ENCODE results near the gene SMO.
"Not testable (repeated sequence)": the region's sequence is repeated elsewhere in the genome, so short reads cannot be mapped to it uniquely, and the experiment has no call there.

Gene SMO

DNA sequence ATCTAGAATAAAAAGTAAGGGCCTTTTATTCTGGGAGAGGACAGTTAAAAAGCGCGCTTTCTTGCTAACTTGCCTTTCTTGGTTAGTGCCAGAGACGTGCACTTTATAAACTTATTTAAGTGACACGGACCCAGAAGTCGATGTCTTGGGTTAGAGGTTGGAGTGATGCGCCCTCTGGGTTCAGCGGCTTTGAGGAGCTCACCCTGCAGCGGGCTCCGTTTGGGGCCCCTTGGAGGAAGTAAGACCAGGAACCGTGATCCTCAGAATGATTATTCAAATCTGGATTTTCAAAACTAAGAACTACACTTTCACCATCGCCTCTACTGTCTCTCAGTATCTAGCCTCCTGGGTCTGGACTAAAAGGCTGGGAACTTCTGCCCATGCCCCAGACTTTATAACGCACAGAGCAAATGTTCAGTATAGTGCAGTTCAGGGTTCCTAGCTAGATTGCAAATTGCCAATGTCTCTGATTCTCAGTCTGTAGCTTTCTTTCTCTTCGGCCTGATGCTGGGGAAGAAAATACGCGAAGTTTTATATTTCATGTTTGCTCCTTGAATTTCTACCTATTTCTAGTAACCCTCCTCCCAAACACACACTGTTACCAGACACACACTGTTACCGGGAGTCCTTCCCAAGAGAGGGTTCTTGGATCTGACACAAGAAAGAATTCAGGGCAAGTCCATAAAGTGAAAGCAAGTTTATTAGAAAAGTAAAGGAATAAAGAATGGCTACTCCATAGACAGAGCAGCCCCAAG lies 18.6 kb upstream of the SMO start:
- no peak for DNase-seq (ENCODE audit: low spot score)

DNA sequence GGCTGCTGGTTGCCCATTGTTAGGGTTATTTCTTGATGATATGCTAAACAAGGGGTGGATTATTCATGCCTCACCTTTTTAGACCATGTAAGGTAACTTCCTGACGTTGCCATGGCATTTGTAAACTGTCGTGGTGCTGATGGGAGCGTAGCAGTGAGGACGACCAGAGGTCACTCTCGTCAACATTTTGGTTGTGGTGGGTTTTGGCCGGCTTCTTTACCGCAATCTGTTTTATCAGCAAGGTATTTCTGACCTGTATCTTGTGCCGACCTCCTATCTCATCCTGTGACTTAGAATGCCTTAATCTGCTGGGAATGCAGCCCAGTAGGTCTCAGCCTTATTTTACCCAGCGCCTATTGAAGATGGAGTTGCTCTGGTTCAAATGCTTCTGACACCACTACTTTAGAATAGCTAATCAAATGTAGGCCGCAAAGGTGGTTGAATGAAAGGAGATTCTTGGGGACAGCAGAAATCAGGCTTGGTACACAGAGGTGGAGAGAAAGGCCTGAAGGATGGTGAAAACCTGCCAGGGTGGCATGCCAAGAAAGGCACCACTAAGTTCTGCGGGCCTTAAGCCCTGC lies 17.9 kb upstream of the SMO start:
- DNase-seq (ENCODE audit: low spot score), result no peak

DNA sequence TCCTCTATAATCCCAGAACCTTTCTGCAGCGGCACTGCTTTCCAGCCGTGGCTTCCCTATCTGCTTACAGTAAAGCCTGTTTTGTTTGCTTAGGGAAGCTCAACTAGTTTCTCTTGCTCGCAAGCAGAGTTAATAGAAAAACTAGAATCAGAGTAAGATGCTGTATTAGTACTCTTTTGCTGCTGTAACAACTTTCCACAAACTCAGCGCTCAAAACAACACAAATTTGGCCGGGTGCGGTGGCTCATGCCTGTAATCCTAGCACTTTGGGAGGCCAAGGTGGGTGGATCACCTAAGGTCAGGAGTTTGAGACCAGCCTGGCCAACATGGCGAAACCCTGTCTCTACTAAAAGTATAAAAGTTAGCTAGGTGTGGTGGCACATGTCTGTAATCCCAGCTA lies 14.6 kb upstream of the SMO start:
- not testable (repeated sequence) for DNase-seq (ENCODE audit: low spot score)

DNA sequence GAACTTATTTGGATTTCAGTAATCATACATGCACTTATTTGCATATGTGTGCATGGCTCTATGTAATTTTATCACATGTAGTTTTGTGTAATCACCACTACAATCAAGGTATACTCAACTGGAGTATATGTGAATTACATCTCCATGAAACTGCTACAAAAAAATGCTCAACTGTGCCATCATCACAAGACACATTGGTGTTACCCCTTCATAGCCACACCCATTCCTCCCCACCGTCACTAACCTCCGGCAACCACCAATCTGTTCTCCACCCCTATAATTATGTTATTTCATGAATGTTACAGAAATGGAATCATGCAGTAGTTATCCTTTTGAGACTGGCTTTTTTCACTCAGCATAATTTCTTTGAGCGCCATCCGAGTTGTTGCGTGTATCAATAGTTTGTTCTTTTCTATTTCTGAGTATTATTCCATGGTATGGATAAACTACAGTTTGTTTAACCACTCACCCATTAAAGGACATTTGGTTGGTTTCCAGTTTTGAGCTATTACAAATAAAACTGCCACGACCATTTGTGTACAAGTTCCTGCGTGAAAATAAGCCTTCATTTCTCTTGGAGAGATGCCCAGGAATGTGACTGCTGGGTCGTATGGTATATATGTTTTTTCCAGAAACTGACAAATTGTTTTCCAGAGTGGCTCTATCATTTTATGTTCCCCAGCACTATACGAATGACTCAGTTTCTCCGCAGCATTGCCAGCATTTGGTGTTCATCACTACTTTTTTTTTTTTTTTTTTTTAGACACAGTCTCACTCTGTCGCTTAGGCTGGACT lies 11.3 kb upstream of the SMO start:
- no peak for DNase-seq (ENCODE audit: low spot score)

DNA sequence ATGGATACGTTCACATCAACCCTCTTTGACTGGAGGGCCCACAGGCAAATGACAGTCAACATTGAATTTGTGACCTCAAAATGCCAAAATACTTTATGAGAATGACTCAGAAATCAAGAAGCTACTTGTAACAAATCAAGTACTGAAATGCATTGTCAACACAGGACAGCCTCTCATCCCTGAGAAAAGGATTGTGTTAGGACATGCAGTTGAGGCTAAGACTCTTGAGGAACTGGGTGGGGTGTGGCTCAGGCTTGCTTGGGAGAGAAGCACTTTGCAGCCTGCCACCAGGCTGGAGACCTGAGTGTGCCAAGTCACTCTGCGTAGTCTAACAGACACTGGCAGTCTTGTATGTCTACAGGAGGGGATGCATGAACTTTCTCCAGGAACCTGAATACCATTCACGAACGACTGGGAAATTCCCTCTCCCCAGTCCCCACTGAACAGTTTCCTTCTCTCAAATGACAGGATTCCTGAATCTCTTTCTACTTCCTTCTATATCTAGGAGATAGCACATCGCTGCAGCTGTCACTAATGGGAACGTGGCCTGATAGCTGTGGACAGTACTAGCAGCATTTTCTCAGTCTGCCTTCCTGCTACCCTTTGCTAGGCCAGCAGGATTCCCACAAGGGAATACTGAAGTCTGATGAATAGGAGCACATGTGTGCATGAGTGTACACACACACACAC lies 3.3 kb upstream of the SMO start:
- no peak for DNase-seq (ENCODE audit: low spot score)

DNA sequence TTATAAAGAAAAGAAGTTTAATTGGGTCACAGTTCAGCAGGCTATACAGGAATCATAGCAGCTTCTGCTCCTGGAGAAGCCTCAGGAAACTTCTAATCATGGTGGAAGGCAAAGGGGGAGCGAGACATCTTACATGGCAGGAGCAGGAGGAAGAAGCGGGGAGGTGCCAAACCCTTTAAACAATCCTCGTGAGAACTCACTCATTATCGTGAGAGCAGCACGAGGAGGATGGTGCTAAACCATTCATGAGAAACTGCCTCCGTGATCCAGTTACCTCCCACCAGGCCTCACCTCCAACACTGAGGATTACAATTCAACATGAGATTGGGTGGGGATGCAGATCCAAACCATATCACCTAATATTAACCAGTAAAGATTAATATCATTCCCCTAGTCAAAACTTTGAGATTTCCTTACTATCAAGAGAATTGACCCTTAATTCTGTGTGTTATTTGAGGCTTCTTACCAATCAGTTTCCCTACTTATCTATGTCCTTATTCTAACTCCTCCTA lies 1.6 kb upstream of the SMO start:
- no peak for DNase-seq (ENCODE audit: low spot score)

DNA sequence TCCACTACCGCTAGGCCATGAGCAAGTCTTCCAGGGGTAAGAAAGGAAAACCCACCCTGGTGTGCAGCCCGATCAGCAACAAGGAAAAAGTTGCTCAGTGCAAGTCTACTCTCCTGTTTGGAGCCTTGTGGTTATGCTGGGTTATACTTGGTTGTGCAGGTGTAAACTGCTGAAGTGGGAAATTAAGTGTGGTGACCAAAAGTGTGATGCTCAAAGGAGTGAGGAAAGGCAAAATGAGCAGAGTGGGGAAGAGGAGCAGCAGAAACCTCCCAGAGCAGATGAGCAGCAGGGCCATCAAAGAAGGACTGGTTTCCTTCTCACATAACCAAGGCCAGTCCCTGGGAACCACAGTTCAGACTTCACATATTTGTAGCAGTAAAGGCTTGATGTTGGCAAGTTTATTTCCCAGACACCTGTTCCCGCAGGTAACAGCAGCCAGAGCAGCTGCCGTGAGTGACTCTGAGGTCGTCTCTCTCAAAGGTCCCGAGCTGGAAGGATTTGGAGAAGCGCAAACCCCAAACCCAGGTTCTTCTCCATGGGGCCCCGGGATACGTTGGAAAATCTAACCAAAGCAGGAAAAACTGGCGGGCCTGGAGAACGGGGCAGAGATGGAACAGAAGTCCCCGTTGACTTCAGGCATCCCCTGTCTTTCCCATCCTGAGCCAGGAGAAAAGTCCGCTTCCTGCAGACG lies 607 bp upstream of the SMO start:
- DNase-seq (ENCODE audit: low spot score), result no peak

DNA sequence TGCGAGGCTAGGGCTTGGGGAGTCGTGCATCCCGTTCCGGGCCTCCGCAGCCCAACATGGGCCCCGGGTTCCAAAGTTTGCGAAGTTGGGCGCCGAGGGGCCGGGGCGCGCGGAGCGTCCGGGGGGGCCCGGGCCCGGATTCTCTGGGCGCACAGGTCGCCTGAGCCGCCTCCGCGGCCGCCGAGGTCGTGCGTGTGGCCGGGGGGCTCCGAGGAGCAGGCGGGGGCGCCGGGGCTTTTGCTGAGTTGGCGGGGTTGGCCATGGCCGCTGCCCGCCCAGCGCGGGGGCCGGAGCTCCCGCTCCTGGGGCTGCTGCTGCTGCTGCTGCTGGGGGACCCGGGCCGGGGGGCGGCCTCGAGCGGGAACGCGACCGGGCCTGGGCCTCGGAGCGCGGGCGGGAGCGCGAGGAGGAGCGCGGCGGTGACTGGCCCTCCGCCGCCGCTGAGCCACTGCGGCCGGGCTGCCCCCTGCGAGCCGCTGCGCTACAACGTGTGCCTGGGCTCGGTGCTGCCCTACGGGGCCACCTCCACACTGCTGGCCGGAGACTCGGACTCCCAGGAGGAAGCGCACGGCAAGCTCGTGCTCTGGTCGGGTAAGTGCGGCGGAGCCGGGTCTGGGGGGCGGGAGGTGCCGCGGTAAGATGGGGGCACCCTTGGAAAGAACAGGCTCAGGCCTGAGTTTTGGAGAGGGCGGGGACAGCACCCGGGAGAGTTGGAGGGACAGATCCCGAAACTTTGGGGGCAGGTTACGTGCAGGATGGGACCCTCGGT lies 643 bp downstream of the SMO start:
- no peak for DNase-seq (ENCODE audit: low spot score)

DNA sequence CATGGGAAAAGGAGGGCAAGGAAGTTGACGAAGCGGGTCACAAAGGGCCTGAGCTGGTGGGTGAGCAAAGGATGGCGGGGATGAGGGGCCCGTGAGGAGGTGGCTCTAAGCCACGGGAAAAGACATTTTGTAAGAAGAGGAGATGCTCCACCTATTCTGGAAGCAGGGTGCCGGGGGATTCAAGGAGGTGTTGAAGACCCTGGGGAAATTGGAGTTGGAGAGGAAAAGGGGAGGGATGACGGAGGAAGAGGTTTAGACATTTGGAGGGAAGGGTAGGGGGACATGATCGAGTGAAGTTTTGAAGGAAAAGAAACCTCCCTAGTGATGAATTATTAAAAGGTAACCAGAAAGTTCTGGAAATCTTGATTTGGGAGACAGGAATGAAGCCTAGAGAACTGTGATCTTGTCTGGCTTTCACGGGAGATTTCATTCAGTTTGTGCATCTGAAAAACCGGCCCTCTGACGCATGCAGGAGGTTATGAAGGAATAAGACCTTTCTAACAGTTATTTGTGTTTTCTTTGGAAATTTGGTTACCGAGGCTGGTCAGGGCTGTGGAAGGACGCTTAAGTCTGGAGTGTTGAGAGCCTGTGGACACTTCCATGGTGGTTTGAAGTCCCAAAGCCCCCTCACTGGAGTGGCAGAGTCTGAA lies 1.4 kb downstream of the SMO start:
- no peak for DNase-seq (ENCODE audit: low spot score)

DNA sequence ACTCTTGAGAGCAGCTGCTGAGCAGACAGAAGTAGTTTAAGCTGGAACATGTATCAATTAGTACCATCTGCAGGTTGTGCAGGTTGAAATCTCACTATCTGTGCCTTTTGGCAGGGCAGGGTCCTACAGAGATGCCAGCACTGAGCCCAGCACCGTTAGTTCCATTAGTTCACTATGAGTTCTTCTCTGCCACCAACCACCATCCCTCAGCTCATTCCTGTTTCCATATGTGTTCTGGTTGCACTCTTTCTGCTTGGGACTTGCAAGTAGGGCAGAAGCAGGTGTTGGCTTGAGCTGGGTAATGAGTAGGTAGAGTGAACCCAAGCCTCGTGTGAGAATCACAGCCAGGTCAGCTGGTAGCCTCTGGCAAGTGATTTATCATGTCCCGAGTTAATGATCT lies 2.8 kb downstream of the SMO start:
- no peak for DNase-seq (ENCODE audit: low spot score)

DNA sequence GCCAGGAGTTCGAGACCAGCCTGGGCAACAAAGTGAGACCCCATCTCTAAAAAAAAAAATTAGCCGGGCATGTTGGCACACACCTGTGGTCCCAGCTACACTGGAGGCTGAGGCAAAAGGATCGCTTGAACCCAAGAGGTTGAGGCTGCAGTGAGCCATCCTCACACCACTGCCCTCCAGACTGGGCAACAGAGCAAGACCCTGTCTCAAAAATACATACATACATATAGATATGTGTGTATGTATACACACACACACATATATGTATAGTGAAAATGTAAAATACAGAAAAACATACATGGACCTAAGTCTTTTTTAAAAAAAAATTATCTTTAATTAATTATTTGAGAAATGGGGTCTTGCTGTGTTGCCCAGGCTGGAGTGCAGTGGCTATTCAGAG lies 5.5 kb downstream of the SMO start:
- DNase-seq (ENCODE audit: low spot score), result no peak

DNA sequence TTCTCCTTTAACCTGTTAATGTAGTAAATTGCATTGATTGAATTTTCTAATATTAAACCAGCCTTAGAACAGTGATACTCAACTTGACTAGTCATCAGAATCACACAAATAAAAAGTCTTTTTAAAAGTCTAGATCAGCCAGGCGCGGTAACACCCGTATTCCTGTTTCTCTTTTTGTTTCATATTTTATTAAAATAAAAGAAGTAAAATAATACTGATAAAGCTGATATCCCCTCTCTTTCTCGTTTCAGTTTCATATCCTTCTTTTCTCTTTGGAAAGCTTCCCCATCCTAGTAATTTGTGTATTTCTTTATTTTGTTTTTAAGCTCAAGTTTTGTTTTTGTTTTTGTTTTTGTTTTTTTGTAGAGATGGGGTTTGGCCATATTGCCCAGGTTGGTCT lies 9.3 kb downstream of the SMO start:
- DNase-seq (ENCODE audit: low spot score), result no peak

DNA sequence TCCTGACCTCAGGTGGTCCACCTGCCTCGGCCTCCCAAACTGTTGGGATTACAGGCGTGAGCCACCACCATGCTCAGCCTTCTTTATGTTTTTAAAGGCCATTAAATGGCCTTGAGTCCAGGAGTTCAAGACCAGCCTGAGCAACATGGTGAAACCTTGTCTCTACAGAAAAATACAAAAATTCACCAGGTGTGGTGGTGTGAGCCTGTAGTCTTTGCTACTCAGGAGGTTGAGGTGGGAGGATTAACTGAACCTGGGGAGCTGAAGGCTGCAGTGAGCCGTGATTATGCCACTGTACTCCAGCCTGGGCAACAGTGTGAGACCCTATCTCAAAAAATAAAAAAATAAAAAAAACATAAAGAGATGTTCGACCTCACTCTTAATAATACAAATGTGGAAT lies 11.0 kb downstream of the SMO start:
- no peak for DNase-seq (ENCODE audit: low spot score)

DNA sequence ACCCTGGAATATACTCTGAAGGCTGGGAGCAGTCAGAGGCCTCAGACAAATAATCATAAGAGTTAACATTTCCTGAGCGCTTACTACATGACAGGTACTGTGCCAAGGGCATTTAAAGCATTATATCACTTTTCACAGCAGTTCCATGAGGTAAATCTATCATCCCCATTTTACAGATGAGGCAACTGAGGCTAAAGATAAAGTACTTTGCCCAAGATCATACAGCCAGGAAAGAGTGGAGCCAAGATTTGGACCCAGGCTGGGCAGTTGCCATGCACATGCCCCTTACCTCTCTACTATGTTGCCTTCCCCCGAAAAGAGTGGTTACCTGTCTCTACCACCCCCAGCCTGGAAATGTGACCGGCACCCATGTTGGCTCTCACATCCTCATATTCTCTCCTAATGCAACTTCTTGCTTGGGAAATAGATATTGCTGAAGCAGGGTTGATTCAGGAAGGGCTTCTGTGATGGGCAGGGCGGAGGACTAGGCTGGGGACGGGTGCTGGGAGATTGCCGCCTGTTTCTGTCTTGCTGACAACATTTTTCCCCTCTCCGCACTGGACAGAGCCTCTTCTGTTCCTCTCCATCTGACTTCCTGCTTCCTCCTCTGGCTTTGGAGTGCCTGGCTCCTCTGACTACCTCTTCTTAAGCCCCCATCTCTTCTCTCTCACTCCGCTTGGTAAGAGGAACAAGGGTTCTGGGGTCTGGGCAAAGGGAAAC lies 13.8 kb downstream of the SMO start:
- DNase-seq (ENCODE audit: low spot score), result no peak

DNA sequence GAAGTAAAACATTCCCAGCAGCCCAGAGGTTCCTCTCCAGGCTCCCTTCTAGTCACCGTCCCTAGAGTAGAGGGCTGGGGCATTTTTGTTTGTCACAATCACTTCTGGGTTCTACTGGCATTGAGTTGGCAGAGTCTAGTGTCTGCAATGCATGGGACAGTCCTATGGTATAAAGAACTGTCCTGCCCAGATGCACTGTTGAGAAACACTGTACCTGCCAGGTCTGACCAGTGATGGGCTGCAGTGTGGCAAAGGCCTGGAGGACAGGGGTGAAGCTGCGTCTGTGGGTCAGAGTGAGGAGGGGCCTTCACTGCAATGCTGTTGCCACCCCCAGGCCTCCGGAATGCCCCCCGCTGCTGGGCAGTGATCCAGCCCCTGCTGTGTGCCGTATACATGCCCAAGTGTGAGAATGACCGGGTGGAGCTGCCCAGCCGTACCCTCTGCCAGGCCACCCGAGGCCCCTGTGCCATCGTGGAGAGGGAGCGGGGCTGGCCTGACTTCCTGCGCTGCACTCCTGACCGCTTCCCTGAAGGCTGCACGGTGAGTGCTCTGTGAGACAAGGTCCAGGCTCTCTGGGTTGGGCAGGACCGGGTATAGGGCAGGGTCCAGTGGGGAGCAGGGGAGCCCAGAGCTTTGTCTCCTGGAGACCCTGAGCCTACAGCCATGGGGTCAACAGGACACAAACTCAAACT lies 14.8 kb downstream of the SMO start:
- no peak for DNase-seq (ENCODE audit: low spot score)

DNA sequence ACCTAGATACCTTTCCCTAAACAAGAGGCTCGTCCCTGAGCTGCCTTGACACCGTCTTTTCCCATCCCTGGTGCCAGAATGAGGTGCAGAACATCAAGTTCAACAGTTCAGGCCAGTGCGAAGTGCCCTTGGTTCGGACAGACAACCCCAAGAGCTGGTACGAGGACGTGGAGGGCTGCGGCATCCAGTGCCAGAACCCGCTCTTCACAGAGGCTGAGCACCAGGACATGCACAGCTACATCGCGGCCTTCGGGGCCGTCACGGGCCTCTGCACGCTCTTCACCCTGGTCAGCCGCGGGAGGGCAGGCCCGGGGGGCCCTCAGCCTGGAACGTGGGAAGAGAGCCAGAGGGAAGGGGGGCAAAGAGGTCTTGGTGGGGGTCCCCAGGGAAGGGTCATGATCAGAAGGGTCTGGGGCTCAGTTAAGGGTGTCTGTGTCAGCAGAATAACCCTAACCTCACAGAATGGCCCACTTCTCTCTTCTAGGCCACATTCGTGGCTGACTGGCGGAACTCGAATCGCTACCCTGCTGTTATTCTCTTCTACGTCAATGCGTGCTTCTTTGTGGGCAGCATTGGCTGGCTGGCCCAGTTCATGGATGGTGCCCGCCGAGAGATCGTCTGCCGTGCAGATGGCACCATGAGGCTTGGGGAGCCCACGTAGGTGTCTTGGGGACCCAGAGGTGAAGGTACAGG lies 16.8 kb downstream of the SMO start:
- no peak for DNase-seq (ENCODE audit: low spot score)

DNA sequence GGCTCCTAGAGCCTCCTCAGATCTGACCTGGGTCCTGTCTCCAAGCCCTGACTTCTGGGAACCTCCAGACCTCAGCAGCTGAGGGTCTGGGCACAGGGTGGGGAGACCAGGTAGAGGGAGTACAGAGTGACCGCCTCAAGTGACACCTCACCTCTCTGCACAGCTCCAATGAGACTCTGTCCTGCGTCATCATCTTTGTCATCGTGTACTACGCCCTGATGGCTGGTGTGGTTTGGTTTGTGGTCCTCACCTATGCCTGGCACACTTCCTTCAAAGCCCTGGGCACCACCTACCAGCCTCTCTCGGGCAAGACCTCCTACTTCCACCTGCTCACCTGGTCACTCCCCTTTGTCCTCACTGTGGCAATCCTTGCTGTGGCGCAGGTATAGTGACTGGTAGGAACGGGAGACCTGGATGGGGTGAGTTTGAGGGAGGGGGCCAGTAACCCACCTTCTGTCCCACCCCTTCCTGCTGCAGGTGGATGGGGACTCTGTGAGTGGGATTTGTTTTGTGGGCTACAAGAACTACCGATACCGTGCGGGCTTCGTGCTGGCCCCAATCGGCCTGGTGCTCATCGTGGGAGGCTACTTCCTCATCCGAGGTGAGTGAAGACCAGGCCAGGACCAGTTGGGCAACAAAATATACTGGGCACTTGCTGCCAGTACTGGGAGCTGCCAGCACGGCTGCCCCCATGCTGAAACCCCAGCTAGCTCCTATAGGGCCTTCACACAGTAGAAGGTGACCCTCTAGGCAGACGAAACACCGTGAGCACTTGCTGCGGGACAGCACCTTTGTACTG lies 17.8 kb downstream of the SMO start:
- no peak for DNase-seq (ENCODE audit: low spot score)

DNA sequence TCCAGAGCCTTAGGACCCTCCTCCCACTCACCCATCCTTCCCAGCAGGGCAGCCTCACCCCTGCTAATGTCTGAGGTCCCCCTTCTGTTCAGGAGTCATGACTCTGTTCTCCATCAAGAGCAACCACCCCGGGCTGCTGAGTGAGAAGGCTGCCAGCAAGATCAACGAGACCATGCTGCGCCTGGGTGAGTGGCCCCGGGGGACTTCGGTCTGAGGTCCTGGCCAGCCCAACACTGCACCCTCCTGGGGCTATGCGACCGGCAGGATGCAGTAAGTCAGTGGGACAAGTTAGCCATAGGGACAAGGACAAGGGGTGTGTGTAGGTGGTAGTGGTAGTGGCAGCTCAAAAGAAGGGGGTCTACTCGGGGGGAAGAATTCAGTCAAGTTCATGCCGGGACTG lies 20.2 kb downstream of the SMO start:
- no peak for DNase-seq (ENCODE audit: low spot score)

Data from RKO (cell line).